HCEC 1CT (cell line): ENCODE results near the gene SND1.

Experiments
- DNase-seq: peaks from one replicate; pipeline ENCODE4 v3.0.0-alpha.2; 2017

Gene SND1

DNA sequence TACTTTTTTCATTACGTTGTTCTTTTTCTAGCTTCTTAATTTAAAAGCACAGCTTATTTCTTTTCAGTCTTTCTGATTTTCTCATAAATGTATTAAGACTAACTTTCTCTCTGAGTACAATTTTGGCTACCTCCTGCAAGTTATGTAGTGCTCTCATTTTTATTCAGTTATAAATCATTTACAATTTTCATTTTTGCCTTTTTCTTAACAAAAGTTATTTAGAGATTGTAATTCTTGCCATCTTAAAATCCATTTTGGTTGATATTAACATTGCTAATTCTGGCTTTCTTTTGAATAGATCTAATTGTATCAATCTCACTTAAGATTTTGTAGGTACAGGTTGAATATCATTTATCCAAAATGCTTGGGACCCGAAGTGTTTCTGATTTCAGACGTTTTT is 476.4 kb downstream of the SND1 start:
- DNase-seq = no peak

DNA sequence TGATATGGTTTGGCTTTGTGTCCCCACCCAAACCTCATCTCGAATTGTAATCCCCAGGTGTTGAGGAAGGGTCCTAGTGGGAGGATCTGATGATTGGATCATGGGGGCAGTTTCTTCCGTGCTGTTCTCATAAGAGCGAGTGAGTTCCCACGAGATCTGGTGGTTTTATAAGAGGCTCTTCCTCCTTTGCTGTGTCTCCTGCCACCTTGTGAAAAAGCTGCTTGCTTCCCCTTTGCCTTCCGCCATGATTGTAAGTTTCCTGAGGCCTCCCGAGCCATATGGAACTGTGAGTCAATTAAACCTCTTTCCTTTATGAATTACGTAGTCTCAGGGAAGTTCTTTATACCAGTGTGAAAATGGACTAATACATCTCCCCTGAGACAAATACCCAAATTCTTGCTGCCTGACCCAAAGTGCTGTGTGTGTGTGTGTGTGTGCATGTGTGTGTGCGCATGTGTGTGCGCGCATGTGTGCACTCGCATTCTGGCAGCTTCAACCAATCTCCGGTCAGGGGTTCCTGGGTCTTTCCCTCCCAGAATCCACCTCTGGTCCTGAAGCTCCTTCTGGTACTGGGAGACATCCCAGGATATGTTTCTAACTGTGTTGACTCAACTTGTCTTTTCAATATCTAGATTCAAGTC is 477.4 kb downstream of the SND1 start:
- DNase-seq = no peak

DNA sequence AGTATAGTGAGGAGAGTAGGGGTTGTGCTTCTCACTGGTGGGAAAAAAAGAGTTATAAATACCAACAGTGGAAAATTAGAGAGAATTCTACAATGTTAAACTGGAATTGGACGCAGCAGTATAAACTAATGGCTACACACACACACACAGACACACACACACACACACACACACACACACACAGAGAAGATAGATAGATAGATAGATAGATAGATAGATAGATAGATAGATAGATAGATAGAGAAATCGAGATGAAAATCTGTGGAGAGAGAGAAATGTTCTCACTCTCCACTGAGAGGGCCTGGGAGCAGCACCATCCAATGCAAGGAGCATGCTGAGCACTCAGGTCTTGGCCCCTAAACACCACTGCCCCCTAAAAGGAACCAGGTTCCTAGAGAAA is 479.1 kb downstream of the SND1 start:
- no peak for DNase-seq

DNA sequence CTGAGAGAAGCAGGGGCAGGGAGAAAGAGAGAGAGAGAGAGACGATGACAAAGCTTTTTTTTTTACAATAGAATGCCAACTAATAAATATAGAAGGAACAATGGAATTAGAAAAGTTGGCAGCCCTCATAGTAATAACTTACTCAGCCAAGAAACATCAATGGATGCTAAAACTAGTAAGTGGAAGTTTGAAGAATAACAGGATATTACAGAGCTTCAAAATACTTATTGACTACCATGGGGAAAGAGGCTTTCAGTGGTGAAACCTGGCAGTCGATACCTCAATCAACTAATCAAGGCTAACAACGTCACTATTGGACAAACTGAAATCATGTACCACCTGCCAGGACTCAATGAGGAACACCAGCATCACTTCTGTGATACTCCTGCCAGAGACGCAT is 479.7 kb downstream of the SND1 start:
- DNase-seq = no peak

DNA sequence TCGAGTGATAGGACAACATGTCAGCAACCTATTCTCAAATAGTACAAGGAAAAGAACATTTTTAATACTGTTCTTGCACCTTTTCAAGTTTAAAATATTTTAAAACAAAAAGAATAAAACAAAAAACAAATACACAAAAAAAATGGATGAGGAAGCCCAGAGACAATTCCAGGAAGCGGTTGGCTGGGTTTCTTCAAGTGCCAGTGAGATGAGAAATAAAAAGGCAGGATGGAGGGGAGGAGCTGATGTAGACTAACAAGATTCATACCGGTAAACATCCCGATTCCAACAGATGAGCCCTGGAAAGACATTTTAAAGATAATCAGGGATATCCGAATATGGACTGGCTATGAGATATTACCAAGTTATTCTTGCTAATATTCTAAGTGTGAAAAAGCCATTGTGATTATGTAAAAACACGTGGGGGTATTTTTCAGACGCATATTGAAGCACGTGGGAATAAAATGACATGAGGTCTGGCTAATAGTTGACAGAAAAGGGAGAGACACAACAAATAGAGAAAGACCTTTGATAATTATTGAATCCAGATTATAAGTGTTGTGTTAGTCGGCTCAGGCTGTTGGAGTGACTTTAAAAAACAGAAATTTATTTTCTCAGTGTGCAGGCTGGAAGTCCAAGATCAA is 480.6 kb downstream of the SND1 start:
- no peak for DNase-seq

DNA sequence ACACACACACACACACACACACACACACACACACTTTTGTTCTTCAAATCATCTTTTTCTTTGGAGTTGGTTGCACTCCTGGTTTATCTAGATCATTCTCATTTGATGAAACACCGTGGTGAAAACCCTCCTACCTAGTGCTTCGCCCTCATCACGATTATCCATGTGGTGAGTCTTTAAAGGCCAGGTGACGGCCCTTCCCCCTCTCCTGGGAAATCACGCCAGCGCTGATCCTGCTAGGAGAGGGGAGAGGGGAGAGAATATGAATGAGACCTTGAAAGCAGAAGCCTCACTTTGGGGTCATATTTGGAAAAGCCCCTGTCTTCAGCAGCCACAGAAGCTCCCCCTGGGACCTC is 483.1 kb downstream of the SND1 start:
- no peak for DNase-seq

DNA sequence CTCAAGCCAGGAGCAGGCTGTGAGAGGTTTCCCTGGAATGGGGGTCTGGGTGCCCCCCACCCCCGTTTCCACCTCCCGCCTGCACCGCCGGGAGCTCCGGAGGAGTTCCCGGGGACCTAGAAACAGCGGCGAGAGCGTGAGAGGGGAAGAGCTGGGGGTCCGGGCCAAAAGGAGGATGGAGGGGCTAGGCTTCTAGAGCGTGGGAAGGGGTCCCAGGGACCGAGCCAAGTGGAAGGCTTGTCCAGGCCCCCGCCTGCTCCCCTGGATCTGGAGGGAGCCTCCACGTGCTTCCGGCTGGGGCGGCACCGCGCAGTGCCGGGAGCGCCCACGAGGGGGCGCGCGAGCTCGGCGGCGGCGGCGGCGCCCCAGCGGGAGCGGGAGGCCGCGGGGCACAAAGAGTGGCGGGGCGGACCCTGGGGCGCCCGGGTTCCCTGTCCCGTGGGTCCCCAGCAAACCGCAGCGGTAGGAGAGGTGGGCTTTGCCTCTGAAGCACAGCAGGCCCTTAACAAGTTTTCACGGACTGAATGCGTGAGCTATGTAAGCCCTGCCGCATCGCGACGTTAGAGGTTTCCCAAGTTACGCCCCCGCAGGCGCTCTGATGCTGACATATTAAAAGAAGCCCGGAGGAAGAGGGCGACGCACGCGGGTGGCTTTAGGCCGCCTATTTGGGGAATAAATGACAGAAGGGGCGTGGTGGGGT is 483.7 kb downstream of the SND1 start:
- DNase-seq = peak; percentile 22

DNA sequence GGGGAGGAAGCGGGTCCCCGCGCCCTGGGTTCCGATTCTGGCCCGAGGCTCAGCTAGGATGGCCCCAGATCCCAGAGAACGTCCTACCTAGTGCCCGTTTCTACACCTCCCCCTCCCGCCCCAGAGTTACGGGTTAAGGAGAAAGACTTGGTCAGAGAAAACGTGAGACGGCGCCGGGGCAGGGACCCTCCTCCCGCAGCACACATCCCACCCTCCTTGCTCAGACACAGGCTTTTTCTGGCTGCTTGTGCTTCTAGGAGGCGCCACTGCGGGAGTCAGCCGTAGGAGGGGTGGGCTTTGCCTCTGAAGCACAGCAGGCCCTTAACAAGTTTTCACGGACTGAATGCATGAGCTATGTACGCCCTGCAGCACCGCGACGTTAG is 484.2 kb downstream of the SND1 start:
- DNase-seq = no peak

DNA sequence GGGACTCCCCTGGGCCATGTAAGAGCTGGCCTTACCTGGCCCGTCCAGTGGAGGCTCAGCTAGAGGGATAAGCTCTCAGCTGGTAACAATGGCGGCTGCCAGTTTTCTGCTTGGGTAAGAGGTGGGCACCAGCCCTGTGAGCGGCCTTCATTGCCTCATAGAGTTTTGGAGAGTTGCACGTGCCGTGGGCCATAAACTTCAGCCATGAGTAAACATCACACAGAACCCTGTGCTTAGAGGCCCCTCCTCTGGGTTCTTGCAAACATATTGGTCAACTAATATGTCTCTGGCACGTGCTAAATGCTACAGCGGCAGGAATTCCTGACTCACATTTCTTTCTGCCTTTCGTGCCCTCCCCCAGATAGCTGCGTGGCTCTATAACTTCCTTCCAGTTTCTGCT is 485.2 kb downstream of the SND1 start:
- DNase-seq = peak; percentile 41

DNA sequence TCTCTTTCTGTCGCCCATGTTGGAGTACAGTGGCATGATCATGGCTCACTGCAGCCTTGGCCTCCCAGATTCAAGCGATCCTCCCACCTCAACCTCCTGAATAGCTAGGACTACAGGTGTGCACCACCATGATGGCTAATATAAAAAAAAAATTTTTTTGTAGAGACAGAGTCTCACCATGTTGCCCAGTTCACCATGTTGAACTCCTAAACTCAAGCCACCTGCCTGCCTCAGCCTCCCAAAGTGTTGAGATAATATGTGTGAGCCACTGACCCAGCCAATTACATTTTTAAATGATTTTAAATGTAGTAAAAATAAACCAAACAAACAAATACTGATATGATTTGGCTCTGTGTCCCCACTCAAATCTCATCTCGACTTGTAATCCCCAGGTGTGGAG is 487.4 kb downstream of the SND1 start:
- no peak for DNase-seq

DNA sequence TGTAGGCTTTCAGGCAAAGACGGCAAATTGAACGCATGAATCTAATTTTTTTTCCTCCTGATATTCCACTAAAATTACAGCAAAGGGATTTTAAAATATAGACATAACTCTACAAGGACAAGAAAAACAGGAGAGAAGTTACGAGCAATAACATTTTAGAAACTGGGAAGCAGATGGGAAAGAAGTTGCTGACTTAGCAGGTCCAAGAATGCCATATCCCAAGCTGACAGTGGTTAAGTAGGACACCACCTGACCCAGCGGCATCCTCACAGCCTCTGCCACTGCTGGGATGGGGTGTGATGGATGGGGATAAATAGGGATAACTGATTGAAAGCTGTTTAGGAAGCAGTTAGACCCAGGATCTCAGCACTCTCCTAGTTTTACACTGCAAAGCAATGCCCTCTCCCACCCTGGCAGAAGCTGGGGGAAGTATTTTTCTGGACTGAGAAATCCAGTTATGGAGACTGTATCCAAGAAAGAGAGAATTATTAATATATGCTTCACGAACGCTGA is 489.7 kb downstream of the SND1 start:
- no peak for DNase-seq
